Measurements from ENCODE around the gene MEIS1. TPM values are rescaled to one million over a fixed set of nuclear protein-coding genes. Genes with fewer than 3 reads are reported as not detected.

The MEIS1 gene
- total RNA-seq, 1 experiment from 2014 or later, result 11.5 TPM

GRCh38 chr2:66445076-66445924 is 10.4 kb downstream of the MEIS1 start:
- H3K4me3 Mint-ChIP-seq (ENCODE audit: low read depth, unreplicated experiment), result no peak overlapping the region

DNA sequence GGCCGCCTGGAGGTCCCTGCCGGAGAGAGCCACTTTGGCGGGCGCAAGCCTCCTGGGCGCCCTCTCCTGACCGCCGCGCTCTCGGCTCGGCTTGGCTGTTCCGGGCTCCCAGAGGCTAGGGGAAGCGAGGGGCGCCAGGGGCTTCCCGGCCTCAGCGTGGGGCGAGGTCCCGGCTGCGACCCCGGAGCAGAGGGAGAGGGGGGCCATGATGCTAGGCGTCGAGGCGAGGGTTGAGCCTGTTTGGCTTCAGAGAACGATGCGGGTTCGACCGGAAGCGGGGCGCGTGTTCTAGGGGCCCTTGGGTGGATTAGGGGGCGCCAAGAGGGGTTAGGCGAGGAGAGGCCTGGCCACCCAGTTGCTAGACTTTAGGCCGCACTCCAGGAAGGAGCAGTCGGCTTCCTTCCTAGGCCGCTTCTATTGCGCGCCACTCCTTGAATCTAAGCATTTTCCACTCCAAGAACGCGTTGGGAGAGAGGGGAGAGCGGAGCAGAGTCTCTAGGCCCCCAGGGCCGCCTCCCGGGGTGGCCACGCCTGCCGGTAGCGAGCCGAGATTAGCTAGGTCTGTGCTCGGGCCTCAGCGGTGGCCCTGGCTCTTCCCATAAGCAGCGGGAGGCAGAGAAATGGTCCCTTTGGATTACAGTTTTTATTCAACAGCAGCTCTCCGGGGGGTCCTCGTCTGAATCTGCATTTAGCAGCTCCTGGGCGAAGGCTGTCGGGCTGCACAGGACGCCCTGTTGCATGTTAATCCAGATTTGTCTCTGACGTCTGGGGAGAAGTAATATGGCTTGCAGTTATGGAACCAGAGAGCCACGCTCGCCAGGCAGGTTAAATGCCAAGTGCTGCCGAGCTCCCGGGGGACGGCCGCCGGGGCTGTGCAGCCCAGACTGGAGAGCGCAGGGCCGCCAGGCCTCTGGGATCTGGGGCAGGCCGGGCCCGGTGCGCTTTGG is 11.3 kb downstream of the MEIS1 start:
- H3K9me3 Mint-ChIP-seq (ENCODE audit: low read depth, unreplicated experiment), result no peaks in the 10 kb centered on the region
- no peaks in the 10 kb centered on the region for H3K4me1 Mint-ChIP-seq (ENCODE audit: low read depth, unreplicated experiment)
- no peaks in the 10 kb centered on the region for H3K36me3 Mint-ChIP-seq (ENCODE audit: insufficient read depth, unreplicated experiment)
- no peaks in the 10 kb centered on the region for H3K27me3 Mint-ChIP-seq (ENCODE audit: unreplicated experiment)
- DNase-seq, result no peak
- TF ChIP-seq CTCF (IDR thresholded peaks at IDR 0.05; ENCODE audit: unreplicated experiment), result no peak
- CTCF ChIA-PET, result no interaction called here
- H3K27ac Mint-ChIP-seq (ENCODE audit: unreplicated experiment), result no peak overlapping the region
- BruUV-seq (replicated peaks), result no TSS peak
- intact Hi-C loops (cut with micrococcal nuclease; ENCODE audit: unreplicated experiment), result no loop called here
- no peak overlapping the region for H3K4me3 Mint-ChIP-seq (ENCODE audit: low read depth, unreplicated experiment)

More at GRCh38 chr2:66445076-66445924, 10.4 kb downstream of the MEIS1 start:
- BruUV-seq (replicated peaks), result no TSS peak
- Mint-ChIP-seq H3K9me3 (ENCODE audit: low read depth, unreplicated experiment) (no peaks in the 10 kb centered on the region), H3K27me3 (ENCODE audit: unreplicated experiment) (no peaks in the 10 kb centered on the region), H3K27ac (ENCODE audit: unreplicated experiment) (no peak overlapping the region), H3K36me3 (ENCODE audit: insufficient read depth, unreplicated experiment) (no peaks in the 10 kb centered on the region), H3K4me1 (ENCODE audit: low read depth, unreplicated experiment) (no peaks in the 10 kb centered on the region)
- no peak for TF ChIP-seq CTCF (IDR thresholded peaks at IDR 0.05; ENCODE audit: unreplicated experiment)
- DNase-seq, result no peak
- intact Hi-C loops (cut with micrococcal nuclease; ENCODE audit: unreplicated experiment), result no loop called here
- CTCF ChIA-PET, result no interaction called here

DNA sequence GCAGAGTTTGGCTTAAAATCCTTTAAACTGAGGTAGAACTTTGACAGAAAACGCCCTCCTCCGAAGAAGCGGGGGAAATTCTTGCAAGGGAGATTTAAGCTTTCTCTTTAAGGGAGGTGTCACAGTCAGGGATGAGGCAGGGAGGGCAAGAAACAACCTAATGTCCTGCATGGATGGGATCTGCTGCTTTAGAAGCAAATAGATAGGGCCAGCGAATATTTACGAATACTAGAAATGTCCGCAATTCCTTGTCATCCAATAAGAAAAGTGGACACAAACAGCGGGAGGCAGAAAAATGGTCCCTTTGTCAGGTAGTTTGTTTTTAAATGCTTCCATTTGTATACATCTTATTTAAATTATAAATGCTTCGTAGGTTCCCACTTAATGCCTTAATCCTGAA is 12.0 kb downstream of the MEIS1 start:
- H3K4me3 Mint-ChIP-seq (ENCODE audit: low read depth, unreplicated experiment), result no peak overlapping the region
- no peak for TF ChIP-seq CTCF (IDR thresholded peaks at IDR 0.05; ENCODE audit: unreplicated experiment)
- DNase-seq, result no peak
- no peaks in the 10 kb centered on the region for H3K36me3 Mint-ChIP-seq (ENCODE audit: insufficient read depth, unreplicated experiment)
- no peak overlapping the region for H3K27ac Mint-ChIP-seq (ENCODE audit: unreplicated experiment)
- intact Hi-C loops (cut with micrococcal nuclease; ENCODE audit: unreplicated experiment), result no loop called here
- H3K27me3 Mint-ChIP-seq (ENCODE audit: unreplicated experiment), result no peaks in the 10 kb centered on the region
- CTCF ChIA-PET, result no interaction called here
- no peaks in the 10 kb centered on the region for H3K9me3 Mint-ChIP-seq (ENCODE audit: low read depth, unreplicated experiment)
- no peaks in the 10 kb centered on the region for H3K4me1 Mint-ChIP-seq (ENCODE audit: low read depth, unreplicated experiment)
- no TSS peak for BruUV-seq (replicated peaks)

DNA sequence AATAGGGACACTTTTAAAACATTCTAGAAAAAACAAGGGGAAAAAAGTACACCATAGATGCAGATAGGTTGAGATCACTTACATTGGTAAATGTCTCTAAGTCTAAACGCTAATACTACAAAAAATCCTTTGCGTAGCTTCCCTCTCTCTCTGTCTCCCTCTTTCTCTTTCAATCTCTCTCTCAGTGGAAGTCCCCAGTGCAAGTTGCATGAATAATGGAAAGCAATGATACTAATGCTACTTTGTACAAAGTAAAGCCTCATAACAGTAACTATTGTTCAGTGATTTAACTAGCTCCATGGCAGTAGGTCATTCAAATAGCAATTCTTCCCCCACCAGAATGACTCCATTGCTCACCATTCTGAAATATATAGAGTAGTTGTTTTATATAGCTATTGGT is 12.8 kb downstream of the MEIS1 start:
- intact Hi-C loops (cut with micrococcal nuclease; ENCODE audit: unreplicated experiment), result no loop called here
- H3K4me3 Mint-ChIP-seq (ENCODE audit: low read depth, unreplicated experiment), result no peak overlapping the region
- CTCF ChIA-PET, result no interaction called here
- H3K36me3 Mint-ChIP-seq (ENCODE audit: insufficient read depth, unreplicated experiment), result no peaks in the 10 kb centered on the region
- H3K27me3 Mint-ChIP-seq (ENCODE audit: unreplicated experiment), result no peaks in the 10 kb centered on the region
- DNase-seq, result no peak
- TF ChIP-seq CTCF (IDR thresholded peaks at IDR 0.05; ENCODE audit: unreplicated experiment), result no peak
- no peak overlapping the region for H3K27ac Mint-ChIP-seq (ENCODE audit: unreplicated experiment)
- no peaks in the 10 kb centered on the region for H3K9me3 Mint-ChIP-seq (ENCODE audit: low read depth, unreplicated experiment)
- H3K4me1 Mint-ChIP-seq (ENCODE audit: low read depth, unreplicated experiment), result no peaks in the 10 kb centered on the region
- BruUV-seq (replicated peaks), result no TSS peak

Measured in Calu3 (cell line).